GM18526 (cell line): ENCODE data around the gene GAREM1.

ENCODE experiments used
- POLR2A ChIP-seq: IDR thresholded peaks from 3 replicates; pipeline ENCODE4 v1.6.1; 2011; ENCODE audit not compliant: insufficient read length; ENCODE audit errors: extremely low read depth

Gene GAREM1

GRCh38 chr18:32439802-32440201 is 30.9 kb downstream of the GAREM1 start:
- no peak for TF ChIP-seq POLR2A

- no peak for TF ChIP-seq POLR2A
These were observed 31.4 kb downstream of the GAREM1 start for GRCh38 chr18:32439241-32439640.

GRCh38 chr18:32438173-32438572 is 32.5 kb downstream of the GAREM1 start:
- TF ChIP-seq POLR2A: no peak

GRCh38 chr18:32437100-32437834 is 33.4 kb downstream of the GAREM1 start:
- no peak for TF ChIP-seq POLR2A

- no peak for TF ChIP-seq POLR2A
These were observed 34.8 kb downstream of the GAREM1 start for GRCh38 chr18:32435631-32436500.

- no peak for TF ChIP-seq POLR2A
These were observed 38.9 kb downstream of the GAREM1 start for GRCh38 chr18:32431753-32432152.

GRCh38 chr18:32429402-32429801 is 41.3 kb downstream of the GAREM1 start:
- no peak for TF ChIP-seq POLR2A

- no peak for TF ChIP-seq POLR2A
These were observed 43.4 kb downstream of the GAREM1 start for GRCh38 chr18:32427084-32427900.

GRCh38 chr18:32425466-32425865 is 45.2 kb downstream of the GAREM1 start:
- TF ChIP-seq POLR2A: no peak

- TF ChIP-seq POLR2A: no peak
These were observed 46.0 kb downstream of the GAREM1 start for GRCh38 chr18:32424696-32425095.

GRCh38 chr18:32422978-32423740 is 47.5 kb downstream of the GAREM1 start:
- no peak for TF ChIP-seq POLR2A

GRCh38 chr18:32422201-32422600 is 48.5 kb downstream of the GAREM1 start:
- no peak for TF ChIP-seq POLR2A

- no peak for TF ChIP-seq POLR2A
These were observed 50.5 kb downstream of the GAREM1 start for GRCh38 chr18:32420084-32420750.

- no peak for TF ChIP-seq POLR2A
These were observed 52.5 kb downstream of the GAREM1 start for GRCh38 chr18:32418148-32418547.

GRCh38 chr18:32405588-32405987 is 65.1 kb downstream of the GAREM1 start:
- no peak for TF ChIP-seq POLR2A

- no peak for TF ChIP-seq POLR2A
These were observed 69.1 kb downstream of the GAREM1 start for GRCh38 chr18:32401621-32402020.
